GM21515 (cell line): ENCODE measurements around the gene PDE2A.

ENCODE experiments used
- ATAC-seq: cut with Tn5 transposase; IDR thresholded peaks from one replicate; pipeline ENCODE4 v1.9.1; 2021; ENCODE audit not compliant: unreplicated experiment

Gene PDE2A

GRCh38 chr11:72637198-72637597, 37.0 kb downstream of the PDE2A start:
- no peak for ATAC-seq

- no peak for ATAC-seq
Measured at GRCh38 chr11:72636376-72636775, 37.8 kb downstream of the PDE2A start.

- ATAC-seq, result no peak
Measured at GRCh38 chr11:72635933-72636332, 38.3 kb downstream of the PDE2A start.

- no peak for ATAC-seq
Measured at GRCh38 chr11:72635309-72635915, 38.8 kb downstream of the PDE2A start.

GRCh38 chr11:72634472-72635095, 39.6 kb downstream of the PDE2A start:
- no peak for ATAC-seq

- ATAC-seq, result no peak
Measured at GRCh38 chr11:72634016-72634415, 40.2 kb downstream of the PDE2A start.

GRCh38 chr11:72633068-72633467, 41.2 kb downstream of the PDE2A start:
- ATAC-seq, result no peak

- ATAC-seq, result no peak
Measured at GRCh38 chr11:72631806-72632731, 42.2 kb downstream of the PDE2A start.

GRCh38 chr11:72630104-72630852, 43.9 kb downstream of the PDE2A start:
- no peak for ATAC-seq

GRCh38 chr11:72629266-72629665, 45.0 kb downstream of the PDE2A start:
- ATAC-seq, result no peak

- no peak for ATAC-seq
Measured at GRCh38 chr11:72627594-72628281, 46.5 kb downstream of the PDE2A start.

- ATAC-seq, result no peak
Measured at GRCh38 chr11:72626414-72626936, 47.7 kb downstream of the PDE2A start.

- no peak for ATAC-seq
Measured at GRCh38 chr11:72625691-72626413, 48.4 kb downstream of the PDE2A start.

- ATAC-seq, result no peak
Measured at GRCh38 chr11:72624496-72625201, 49.6 kb downstream of the PDE2A start.

GRCh38 chr11:72623052-72623451, 51.2 kb downstream of the PDE2A start:
- ATAC-seq, result no peak

GRCh38 chr11:72621008-72621610, 53.1 kb downstream of the PDE2A start:
- no peak for ATAC-seq

GRCh38 chr11:72618803-72619202, 55.4 kb downstream of the PDE2A start:
- ATAC-seq, result no peak

- ATAC-seq, result no peak
Measured at GRCh38 chr11:72617080-72617762, 57.0 kb downstream of the PDE2A start.
